Esophagus squamous epithelium (tissue), 5 donors: ENCODE data around the gene CXCR6. TPM values are rescaled to one million over a fixed set of nuclear protein-coding genes. Genes with fewer than 3 reads are reported as not detected.

Experiments
- DNase-seq: peaks from one replicate; lab custom pipeline; 2025; lab: John Stamatoyannopoulos, UW
- H3K27ac ChIP-seq, 4 donors: fragments of 200-600 bp; sonication (generic); one replicate each; pipeline ENCODE4 v1.5.1; 2016 to 2019; ENCODE audit warnings: mild to moderate bottlenecking in 1 of 4
- H3K27me3 ChIP-seq, 4 donors: fragments of 200-600 bp; sonication (generic); 1 replicate in 3 of 4; 2 replicates in 1 of 4; pipeline versions ENCODE4 v1.5.1 to v1.6.0; 2017 to 2021; ENCODE audit warnings: antibody characterized with exemption in 1 of 4
- H3K36me3 ChIP-seq, 3 donors: fragments of 200-600 bp; sonication (generic); one replicate each; pipeline ENCODE4 v1.5.1; 2016 to 2019
- H3K4me1 ChIP-seq, 3 donors: fragments of 200-600 bp; sonication (generic); one replicate each; pipeline ENCODE4 v1.5.1; 2017 to 2019
- H3K4me3 ChIP-seq, 4 donors: fragments of 200-600 bp; sonication (generic); 1 replicate in 3 of 4; 2 replicates in 1 of 4; pipeline ENCODE4 v1.5.1; 2016 to 2019; ENCODE audit warnings: mild to moderate bottlenecking in 2 of 4, moderate library complexity in 1 of 4
- H3K9me3 ChIP-seq, 3 donors: fragments of 200-600 bp; sonication (generic); one replicate each; pipeline ENCODE4 v1.5.1; 2016 to 2019
- POLR2A ChIP-seq, 4 donors: fragments of 450-650 bp; IDR thresholded peaks; one replicate each; pipeline ENCODE4 v1.6.1; 2017; ENCODE audit warnings: antibody characterized with exemption in 4 of 4, mild to moderate bottlenecking in 4 of 4, moderate library complexity in 3 of 4
- WGBS, 2 donors: methylation state at CpG; one replicate each; pipeline ENCODE4 v1.1.5; 2018; 5-methylcytosine and 5-hydroxymethylcytosine counted together
- intact Hi-C: fragments of 100-400 bp; cut with DNase I; formaldehyde crosslinking; loops from one replicate; pipeline ENCODE4 v1.15.0; 2022
- total RNA-seq, 4 donors: library from RNA; depleted of rRNA; stranded (reverse); fragments of >200 nt; gene quantifications; one replicate each; pipeline ENCODE4 v1.1.0, GENCODE V29; 2016
- TF ChIP-seq, protein P1 (sequence below), 6 experiments: fragments of 450-650 bp in 4 of 6; fragments of 200-600 bp in 2 of 6; sonication (generic) in 2 of 6; IDR thresholded peaks; one replicate each; pipeline ENCODE4 v1.5.1; 2016 to 2019; ENCODE audit warnings: antibody characterized with exemption in 6 of 6, mild to moderate bottlenecking in 4 of 6, moderate library complexity in 4 of 6
- donor health status: DM: yes; HTN: yes; CAD: no.

The CXCR6 gene
- total RNA-seq, 4 donors from 2014 or later: 1.7 to 12.0 (median 4.4) TPM

DNA sequence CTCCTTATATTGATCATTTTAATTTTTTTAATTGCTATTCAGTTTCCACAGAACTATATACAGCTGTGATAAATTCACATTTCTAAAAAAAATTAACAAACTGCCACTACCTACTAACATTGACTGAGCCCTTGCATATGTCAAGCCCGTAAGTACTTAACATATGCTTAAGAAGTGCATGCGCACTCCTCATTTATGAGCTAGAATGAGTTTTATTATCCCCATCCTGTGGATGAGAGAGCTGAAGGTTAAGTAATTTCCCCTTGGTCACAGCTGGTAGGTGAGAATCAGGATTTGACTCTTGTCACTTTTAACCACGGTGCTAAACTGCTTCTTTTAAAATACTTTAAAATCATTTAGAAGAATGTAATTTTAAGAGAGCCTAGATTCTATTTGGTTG is 25.9 kb downstream of the CXCR6 start:
- Histone ChIP-seq H3K27me3 (no peaks in the 10 kb centered on the region), H3K9me3 (no peaks in the 10 kb centered on the region), H3K27ac (no peak overlapping the region), H3K36me3 (peaks cover 53 to 98% (median 54%) of the 10 kb centered on the region in 3 donors), H3K4me3 (no peak overlapping the region), H3K4me1 (peaks cover 0 to 66% (median 22%) of the 10 kb centered on the region in 3 donors)
- 84 to 91% methylated on average over 3 of the region's 3 CpGs for WGBS, 2 donors
- no peak for TF ChIP-seq POLR2A (IDR thresholded peaks at IDR 0.05)
- TF ChIP-seq, protein P1, sequence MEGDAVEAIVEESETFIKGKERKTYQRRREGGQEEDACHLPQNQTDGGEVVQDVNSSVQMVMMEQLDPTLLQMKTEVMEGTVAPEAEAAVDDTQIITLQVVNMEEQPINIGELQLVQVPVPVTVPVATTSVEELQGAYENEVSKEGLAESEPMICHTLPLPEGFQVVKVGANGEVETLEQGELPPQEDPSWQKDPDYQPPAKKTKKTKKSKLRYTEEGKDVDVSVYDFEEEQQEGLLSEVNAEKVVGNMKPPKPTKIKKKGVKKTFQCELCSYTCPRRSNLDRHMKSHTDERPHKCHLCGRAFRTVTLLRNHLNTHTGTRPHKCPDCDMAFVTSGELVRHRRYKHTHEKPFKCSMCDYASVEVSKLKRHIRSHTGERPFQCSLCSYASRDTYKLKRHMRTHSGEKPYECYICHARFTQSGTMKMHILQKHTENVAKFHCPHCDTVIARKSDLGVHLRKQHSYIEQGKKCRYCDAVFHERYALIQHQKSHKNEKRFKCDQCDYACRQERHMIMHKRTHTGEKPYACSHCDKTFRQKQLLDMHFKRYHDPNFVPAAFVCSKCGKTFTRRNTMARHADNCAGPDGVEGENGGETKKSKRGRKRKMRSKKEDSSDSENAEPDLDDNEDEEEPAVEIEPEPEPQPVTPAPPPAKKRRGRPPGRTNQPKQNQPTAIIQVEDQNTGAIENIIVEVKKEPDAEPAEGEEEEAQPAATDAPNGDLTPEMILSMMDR (IDR thresholded peaks at IDR 0.05): no peak
- intact Hi-C loops: no loop called here
- DNase-seq: no peak

DNA sequence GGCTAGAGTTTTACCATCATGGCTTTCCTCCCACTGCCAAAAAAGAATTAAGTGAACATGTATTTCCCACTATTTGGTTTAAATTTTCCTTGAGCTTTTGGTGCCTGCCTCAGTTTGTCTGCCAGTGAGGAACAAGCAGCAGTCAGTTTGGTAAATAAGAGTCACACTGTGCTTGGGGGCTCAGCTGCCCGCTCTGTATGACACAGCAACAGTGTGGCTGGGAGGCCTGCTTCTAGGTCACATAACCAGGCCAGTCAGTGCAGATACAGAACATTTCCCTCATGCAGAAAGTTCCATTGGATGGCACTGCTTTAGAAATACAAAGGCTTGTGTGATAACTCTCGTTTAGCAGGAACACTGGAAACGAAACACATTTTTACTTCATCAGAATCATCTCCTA is 26.7 kb downstream of the CXCR6 start:
- WGBS, 2 donors: 91% methylated on average over 2 to 3 of the region's 3 CpGs
- H3K36me3 ChIP-seq: peaks cover 45 to 98% (median 45%) of the 10 kb centered on the region in 3 donors
- H3K4me3 ChIP-seq: no peak overlapping the region
- TF ChIP-seq POLR2A (IDR thresholded peaks at IDR 0.05): no peak
- TF ChIP-seq, protein P1 (IDR thresholded peaks at IDR 0.05): no peak
- H3K27me3 ChIP-seq: no peaks in the 10 kb centered on the region
- no peak for DNase-seq
- peaks cover 0 to 69% (median 22%) of the 10 kb centered on the region in 3 donors for H3K4me1 ChIP-seq
- H3K9me3 ChIP-seq: no peaks in the 10 kb centered on the region
- no peak overlapping the region for H3K27ac ChIP-seq
- intact Hi-C loops: no loop called here

DNA sequence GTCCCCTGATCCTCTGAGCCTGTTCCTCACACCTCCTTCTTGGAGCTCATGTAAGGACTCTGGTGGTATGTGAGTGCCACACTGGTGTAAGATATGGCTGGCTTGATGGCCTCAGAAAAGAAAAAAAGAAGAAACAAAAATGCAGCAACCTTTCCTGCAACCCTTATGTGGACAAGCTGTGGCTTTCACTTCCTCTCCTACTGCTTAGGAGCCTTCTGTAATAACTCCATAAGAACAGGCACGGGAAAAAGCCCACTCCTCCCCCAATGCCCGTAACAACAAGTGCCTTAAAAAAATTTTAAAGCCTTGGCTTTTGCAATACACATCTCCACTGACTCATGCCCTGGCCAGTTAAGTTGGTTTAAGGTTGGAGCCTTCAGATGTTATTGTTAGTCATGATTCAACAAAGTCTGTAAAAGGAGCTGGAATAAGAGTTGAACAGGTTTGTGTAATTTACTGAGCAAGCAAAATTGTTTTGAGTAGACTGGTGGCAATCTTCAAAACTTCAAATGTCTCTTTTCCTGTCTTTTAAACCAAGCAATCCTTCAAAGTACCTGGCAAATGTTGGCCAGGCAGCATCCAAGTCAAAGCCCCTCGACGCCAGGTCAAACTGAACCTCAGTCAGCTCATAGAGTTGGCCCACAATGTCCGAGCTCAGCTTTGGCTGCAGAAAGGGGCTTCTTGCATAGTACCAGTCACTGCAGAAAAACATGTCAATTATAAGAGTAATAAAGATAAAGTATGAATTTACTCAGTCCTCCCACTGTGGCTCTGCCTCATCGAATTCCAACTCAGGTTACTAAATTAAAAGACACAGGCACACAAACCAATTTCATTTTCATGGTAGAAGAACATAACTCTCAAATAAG is 29.5 kb downstream of the CXCR6 start:
- WGBS, 2 donors: 59 to 66% methylated on average over 6 of the region's 6 CpGs
- Histone ChIP-seq H3K27ac (peak overlapping the region; percentile 53 to 82 (median 68)), H3K4me1 (peaks cover 0 to 63% (median 14%) of the 10 kb centered on the region in 3 donors)

DNA sequence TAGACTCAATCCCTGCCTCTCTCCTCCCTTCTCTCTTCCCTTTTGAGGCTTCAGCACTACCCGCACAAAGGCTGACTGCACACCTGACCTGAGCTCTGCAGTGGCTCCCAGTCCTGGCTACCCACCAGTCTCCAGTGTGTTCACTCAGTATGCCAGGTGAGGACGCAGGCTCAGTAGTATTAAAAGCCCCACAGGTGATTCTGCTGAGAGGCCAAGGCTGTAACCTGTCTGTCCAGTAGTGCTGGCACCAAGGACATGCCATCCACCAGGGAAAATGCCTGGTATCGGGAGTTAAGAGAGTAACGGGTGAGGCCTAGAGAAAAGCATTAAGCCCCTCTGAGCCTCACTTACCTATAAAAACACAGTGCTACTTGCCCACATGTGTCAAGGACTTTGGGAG is 31.4 kb downstream of the CXCR6 start:
- DNase-seq: no peak
- Histone ChIP-seq H3K9me3 (no peaks in the 10 kb centered on the region), H3K4me3 (no peak overlapping the region), H3K27me3 (no peaks in the 10 kb centered on the region), H3K36me3 (peaks cover 4 to 98% (median 9%) of the 10 kb centered on the region in 3 donors), H3K4me1 (peaks cover 0 to 61% (median 17%) of the 10 kb centered on the region in 3 donors), H3K27ac (no peak overlapping the region)
- intact Hi-C loops: no loop called here
- no peak for TF ChIP-seq POLR2A (IDR thresholded peaks at IDR 0.05)
- TF ChIP-seq, protein P1 (IDR thresholded peaks at IDR 0.05): no peak
- WGBS, 2 donors: 79 to 92% methylated on average over 4 of the region's 4 CpGs

More for the DNA sequence above, 29.5 kb downstream of the CXCR6 start:
- TF ChIP-seq, protein P1 (IDR thresholded peaks at IDR 0.05): no peak
- TF ChIP-seq POLR2A (IDR thresholded peaks at IDR 0.05): no peak
- Histone ChIP-seq H3K36me3 (peaks cover 17 to 98% (median 22%) of the 10 kb centered on the region in 3 donors), H3K4me3 (no peak overlapping the region), H3K9me3 (no peaks in the 10 kb centered on the region), H3K27me3 (no peaks in the 10 kb centered on the region)
- intact Hi-C loops: no loop called here
- DNase-seq: no peak

DNA sequence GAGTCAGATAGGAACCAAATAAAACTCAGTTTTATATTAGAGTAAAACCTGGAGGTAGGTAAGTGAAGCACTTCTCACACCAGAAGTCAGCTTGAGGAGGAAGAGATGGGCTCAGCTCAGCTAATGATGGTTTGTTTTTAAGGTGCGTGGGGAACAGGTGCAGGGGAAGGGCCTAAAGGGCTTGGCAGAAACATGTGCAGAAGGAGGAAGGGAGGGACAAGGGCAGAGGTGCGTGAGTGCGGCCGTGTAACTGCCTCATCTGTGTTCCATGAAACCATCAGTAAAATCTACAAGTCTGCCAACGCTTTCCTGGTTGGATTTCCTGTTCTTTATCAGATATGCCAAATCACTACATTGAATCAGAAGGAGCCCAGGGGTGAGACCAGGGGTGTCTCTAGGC is 32.4 kb downstream of the CXCR6 start:
- peak overlapping the region in 2 of 4 donors; percentile 31 to 54 for H3K27ac ChIP-seq
- H3K4me1 ChIP-seq: peaks cover 0 to 61% (median 17%) of the 10 kb centered on the region in 3 donors
- no peak overlapping the region for H3K4me3 ChIP-seq
- no peaks in the 10 kb centered on the region for H3K9me3 ChIP-seq
- no peaks in the 10 kb centered on the region for H3K27me3 ChIP-seq
- intact Hi-C loops: no loop called here
- H3K36me3 ChIP-seq: peaks cover 5 to 98% (median 16%) of the 10 kb centered on the region in 3 donors
- no peak for DNase-seq
- WGBS, 2 donors: 64 to 66% methylated on average over 5 of the region's 5 CpGs
- no peak for TF ChIP-seq POLR2A (IDR thresholded peaks at IDR 0.05)
- TF ChIP-seq, protein P1 (IDR thresholded peaks at IDR 0.05): no peak
